ENCODE data around the gene PCMTD2.

DNA sequence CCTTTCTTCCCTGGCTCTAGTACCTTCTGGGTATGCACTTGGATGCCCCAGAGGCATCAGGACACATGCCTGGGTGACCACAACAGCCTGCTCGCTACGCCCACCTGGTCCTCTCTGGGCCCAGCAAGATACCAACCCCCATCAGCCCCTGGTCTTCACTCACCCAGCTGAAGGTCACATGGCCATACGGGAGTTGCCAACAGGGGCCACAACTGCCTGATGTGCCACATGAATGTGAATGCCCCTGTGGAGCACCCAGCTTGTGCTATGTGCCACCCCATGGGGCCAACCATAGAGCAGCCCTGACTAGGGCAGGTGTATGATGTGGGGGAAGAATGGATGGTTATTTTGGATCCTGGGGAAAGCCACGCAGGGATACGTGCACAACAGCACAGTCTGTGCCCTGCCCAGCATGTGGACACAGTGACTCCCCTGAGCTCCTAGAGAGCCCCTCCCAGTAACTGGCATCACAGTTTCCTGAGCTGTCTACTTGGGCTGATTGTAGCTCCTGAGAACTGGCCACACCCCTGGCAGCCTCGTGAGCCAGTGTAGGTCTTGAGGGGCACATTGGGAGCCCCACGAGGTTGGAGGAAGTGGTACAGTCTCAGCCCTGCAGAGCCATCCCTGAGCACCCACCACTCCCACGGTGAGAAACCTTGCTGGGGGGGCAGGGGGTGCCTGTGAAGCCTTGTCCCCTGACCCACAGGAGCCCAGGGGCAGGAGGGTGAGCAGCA lies 10.5 kb upstream of the PCMTD2 start:
- TF ChIP-seq POLR2A (IDR thresholded peaks at IDR 0.05) = no peak
- TF ChIP-seq, protein P1, sequence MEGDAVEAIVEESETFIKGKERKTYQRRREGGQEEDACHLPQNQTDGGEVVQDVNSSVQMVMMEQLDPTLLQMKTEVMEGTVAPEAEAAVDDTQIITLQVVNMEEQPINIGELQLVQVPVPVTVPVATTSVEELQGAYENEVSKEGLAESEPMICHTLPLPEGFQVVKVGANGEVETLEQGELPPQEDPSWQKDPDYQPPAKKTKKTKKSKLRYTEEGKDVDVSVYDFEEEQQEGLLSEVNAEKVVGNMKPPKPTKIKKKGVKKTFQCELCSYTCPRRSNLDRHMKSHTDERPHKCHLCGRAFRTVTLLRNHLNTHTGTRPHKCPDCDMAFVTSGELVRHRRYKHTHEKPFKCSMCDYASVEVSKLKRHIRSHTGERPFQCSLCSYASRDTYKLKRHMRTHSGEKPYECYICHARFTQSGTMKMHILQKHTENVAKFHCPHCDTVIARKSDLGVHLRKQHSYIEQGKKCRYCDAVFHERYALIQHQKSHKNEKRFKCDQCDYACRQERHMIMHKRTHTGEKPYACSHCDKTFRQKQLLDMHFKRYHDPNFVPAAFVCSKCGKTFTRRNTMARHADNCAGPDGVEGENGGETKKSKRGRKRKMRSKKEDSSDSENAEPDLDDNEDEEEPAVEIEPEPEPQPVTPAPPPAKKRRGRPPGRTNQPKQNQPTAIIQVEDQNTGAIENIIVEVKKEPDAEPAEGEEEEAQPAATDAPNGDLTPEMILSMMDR (IDR thresholded peaks at IDR 0.05) = no peak

Data from stomach (tissue), 4 donors.